MCF 10A (cell line): ENCODE results near the gene SLC16A1. TPM values are rescaled to one million over a fixed set of nuclear protein-coding genes. Genes with fewer than 3 reads are reported as not detected.
A peak's percentile ranks its signal among the peaks of the same experiment; 100 is the strongest.

Experiments
- BruUV-seq: library from RNA; stranded (reverse); fragments of 400-500 nt; replicated peaks from 2 replicates; lab custom pipeline; 2021; lab: Mats Ljungman, UMichigan
- CTCF ChIA-PET: fragments of 300-600 bp; sonication (Branson Sonifier 250); formaldehyde crosslinking; extraction: SDS; loops from one replicate; lab custom pipeline; 2021; ENCODE audit warnings: antibody characterized with exemption, inconsistent platforms; lab: Yijun Ruan, JAX
- POLR2A ChIA-PET: fragments of 300-600, 350-650 bp; sonication (Branson Sonifier 250); formaldehyde crosslinking; extraction: SDS; loops from one replicate; lab custom pipeline; 2020; ENCODE audit warnings: antibody characterized with exemption, inconsistent platforms; lab: Yijun Ruan, JAX
- DNase-seq: peaks from one replicate; pipeline ENCODE4 v3.0.0-alpha.2; 2018; ENCODE audit not compliant: unreplicated experiment
- H3K27ac Mint-ChIP-seq: one replicate; pipeline ENCODE4 v1.8.0; 2022; ENCODE audit warnings: mild to moderate bottlenecking, low read depth, mixed read lengths; ENCODE audit not compliant: unreplicated experiment
- H3K27me3 Mint-ChIP-seq: one replicate; pipeline ENCODE4 v1.8.0; 2022; ENCODE audit warnings: mixed read lengths; ENCODE audit not compliant: insufficient read depth, unreplicated experiment
- H3K36me3 Mint-ChIP-seq: one replicate; pipeline ENCODE4 v1.8.0; 2022; ENCODE audit warnings: mild to moderate bottlenecking, moderate library complexity, mixed read lengths; ENCODE audit not compliant: insufficient read depth, unreplicated experiment
- H3K4me1 Mint-ChIP-seq: one replicate; pipeline ENCODE4 v1.8.0; 2022; ENCODE audit warnings: mixed read lengths; ENCODE audit not compliant: insufficient read depth, unreplicated experiment
- H3K4me3 Mint-ChIP-seq: one replicate; pipeline ENCODE4 v1.8.0; 2022; ENCODE audit warnings: mild to moderate bottlenecking, moderate library complexity, mixed read lengths; ENCODE audit not compliant: unreplicated experiment
- H3K9me3 Mint-ChIP-seq: one replicate; pipeline ENCODE4 v1.8.0; 2022; ENCODE audit warnings: mixed read lengths; ENCODE audit not compliant: unreplicated experiment
- CTCF ChIP-seq: fragments of 200-600 bp; IDR thresholded peaks from one replicate; pipeline ENCODE4 v1.8.0; 2022; ENCODE audit warnings: antibody characterized with exemption, mild to moderate bottlenecking; ENCODE audit not compliant: unreplicated experiment
- intact Hi-C: fragments of 100-400 bp; cut with micrococcal nuclease; formaldehyde crosslinking; loops from 2 replicates; pipeline ENCODE4 v1.14.1; 2022
- total RNA-seq: library from RNA; stranded (reverse); gene quantifications from 2 replicates; pipeline ENCODE4 v1.2.3, GENCODE V29; 2022

Gene SLC16A1
- total RNA-seq, 1 experiment from 2014 or later: 142 TPM

- intact Hi-C loops: no loop called here
- H3K4me1 Mint-ChIP-seq: no peaks in the 10 kb centered on the region
- no peak overlapping the region for H3K27ac Mint-ChIP-seq
- peaks cover 17% of the 10 kb centered on the region for H3K36me3 Mint-ChIP-seq
- no TSS peak for BruUV-seq
- H3K4me3 Mint-ChIP-seq: no peak overlapping the region
- TF ChIP-seq CTCF: no peak
- no peak for DNase-seq
- no peaks in the 10 kb centered on the region for H3K27me3 Mint-ChIP-seq
- ChIA-PET CTCF (interaction anchor here (0.6 to 0.7 kb wide), 3 partner anchors 8 to 263 kb away, joined by 3 to 4 read pairs (median 3); no protein-coding TSS in a partner anchor), POLR2A (no interaction called here)
- H3K9me3 Mint-ChIP-seq: no peaks in the 10 kb centered on the region
Observed at GRCh38 chr1:112981426-112981825, 25.4 kb upstream of the SLC16A1 start.

GRCh38 chr1:112975336-112975735 is 19.3 kb upstream of the SLC16A1 start:
- no peaks in the 10 kb centered on the region for H3K27me3 Mint-ChIP-seq
- H3K9me3 Mint-ChIP-seq: no peaks in the 10 kb centered on the region
- H3K36me3 Mint-ChIP-seq: peaks cover 35% of the 10 kb centered on the region
- BruUV-seq: no TSS peak
- intact Hi-C loops: no loop called here
- POLR2A ChIA-PET: interaction anchor here (0.6 to 1.2 kb wide), 7 partner anchors 8 to 39 kb away, joined by 3 to 6 read pairs (median 3); no protein-coding TSS in a partner anchor
- H3K4me1 Mint-ChIP-seq: no peaks in the 10 kb centered on the region
- H3K4me3 Mint-ChIP-seq: no peak overlapping the region
- DNase-seq: no peak
- CTCF ChIA-PET: interaction anchor here (0.6 to 1.2 kb wide), 5 partner anchors 9 to 587 kb away, joined by 3 read pairs; partner anchors contain the start of gene LRIG2
- H3K27ac Mint-ChIP-seq: no peak overlapping the region
- TF ChIP-seq CTCF: no peak

GRCh38 chr1:112974646-112975045 is 18.6 kb upstream of the SLC16A1 start:
- Mint-ChIP-seq H3K4me1 (no peaks in the 10 kb centered on the region), H3K27ac (peak overlapping the region; percentile 33), H3K27me3 (no peaks in the 10 kb centered on the region), H3K36me3 (peaks cover 42% of the 10 kb centered on the region), H3K9me3 (no peaks in the 10 kb centered on the region), H3K4me3 (no peak overlapping the region)
- no peak for TF ChIP-seq CTCF
- BruUV-seq: no TSS peak
- ChIA-PET CTCF (interaction anchor here (0.7 to 1.2 kb wide), 4 partner anchors 9 to 170 kb away, joined by 3 read pairs; partner anchors contain the start of gene LRIG2), POLR2A (interaction anchor here (0.6 to 1.2 kb wide), 4 partner anchors 9 to 39 kb away, joined by 3 to 6 read pairs (median 4); no protein-coding TSS in a partner anchor)
- DNase-seq: no peak
- intact Hi-C loops: no loop called here

- Mint-ChIP-seq H3K27ac (no peak overlapping the region), H3K27me3 (no peaks in the 10 kb centered on the region), H3K4me3 (no peak overlapping the region), H3K9me3 (no peaks in the 10 kb centered on the region), H3K4me1 (no peaks in the 10 kb centered on the region), H3K36me3 (peaks cover 50% of the 10 kb centered on the region)
- no peak for TF ChIP-seq CTCF
- DNase-seq: no peak
- intact Hi-C loops: no loop called here
- ChIA-PET CTCF (interaction anchor here (0.6 to 1.0 kb wide), 2 partner anchors 15 to 20 kb away, joined by 3 to 4 read pairs; no protein-coding TSS in a partner anchor), POLR2A (no interaction called here)
- BruUV-seq: no TSS peak
Observed at GRCh38 chr1:112973788-112974187, 17.8 kb upstream of the SLC16A1 start.
